Colonic mucosa (tissue), 4 donors: Measurements from ENCODE around the gene SYTL3. TPM values are rescaled to one million over a fixed set of nuclear protein-coding genes. Genes with fewer than 3 reads are reported as not detected.

ENCODE experiments used
- DNase-seq: peaks from one replicate; pipeline ENCODE4 v3.0.0-alpha.2; 2020
- H3K27ac ChIP-seq: fragments of 200-600 bp; one replicate; pipeline ENCODE4 v1.8.0; 2021
- H3K27me3 ChIP-seq: fragments of 200-600 bp; one replicate; pipeline ENCODE4 v1.8.0; 2021
- H3K36me3 ChIP-seq: fragments of 200-600 bp; one replicate; pipeline ENCODE4 v1.8.0; 2021
- H3K4me1 ChIP-seq: fragments of 200-600 bp; one replicate; pipeline ENCODE4 v1.8.0; 2021; ENCODE audit warnings: mild to moderate bottlenecking
- H3K4me3 ChIP-seq: fragments of 200-600 bp; one replicate; pipeline ENCODE4 v1.8.0; 2021
- H3K9ac ChIP-seq, 2 donors: one replicate each; pipeline ENCODE4 v1.7.0; 2013; ENCODE audit warnings: control low read depth in 2 of 2, low read depth in 2 of 2, low read length in 2 of 2
- H3K9me3 ChIP-seq: fragments of 200-600 bp; one replicate; pipeline ENCODE4 v1.8.0; 2021
- intact Hi-C: fragments of 100-400 bp; cut with DNase I; formaldehyde crosslinking; loops from one replicate; pipeline ENCODE4 v1.14.1; 2022
- total RNA-seq, 2 donors: library from RNA; stranded (reverse); fragmentation: NEBNext Ultra II Directional in 1 of 2; extraction: Animal tissue kit (Norgen Biotek cat#: 25700) in 1 of 2; gene quantifications; one replicate each; pipeline ENCODE4 v1.2.1, GENCODE V29; 2021
- TF ChIP-seq, protein P1 (sequence below): fragments of 200-600 bp; IDR thresholded peaks from one replicate; pipeline ENCODE4 v1.8.0; 2022; ENCODE audit warnings: antibody characterized with exemption, mild to moderate bottlenecking
- donor health status: healthy.
- donor health status: DM: no; HTN: no; CAD: no.
- donor health status: DM: no; HTN: no; CAD: no.

Gene SYTL3
- total RNA-seq, 2 donors from 2014 or later: 1.1 to 3.1 TPM

DNA sequence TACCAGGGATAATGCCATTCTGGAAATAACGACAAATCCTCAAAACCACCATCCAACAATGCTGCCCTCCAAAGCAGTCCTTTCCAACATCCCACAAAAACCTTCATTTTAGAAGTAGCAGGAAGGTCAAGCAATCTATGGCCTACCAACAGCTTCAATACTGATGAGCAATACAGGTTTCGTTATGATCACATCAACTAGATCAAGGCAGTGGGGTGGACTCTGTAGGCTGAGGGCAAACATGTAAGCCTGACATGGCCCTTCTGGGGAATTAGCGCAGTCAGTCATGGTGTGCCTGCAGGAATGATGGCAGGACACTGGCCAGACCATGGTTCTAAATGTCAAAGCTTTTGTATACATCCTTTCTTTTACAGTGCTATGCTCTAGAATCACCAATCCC, 127.7 kb downstream of the SYTL3 start:
- H3K27me3 ChIP-seq: no peaks in the 10 kb centered on the region
- peaks cover 19% of the 10 kb centered on the region for H3K4me1 ChIP-seq
- H3K27ac ChIP-seq: peak overlapping the region; percentile 43
- no peak for DNase-seq
- no peak overlapping the region for H3K9ac ChIP-seq
- H3K9me3 ChIP-seq: no peaks in the 10 kb centered on the region
- intact Hi-C loops: no loop called here
- peaks cover 5% of the 10 kb centered on the region for H3K36me3 ChIP-seq
- TF ChIP-seq, protein P1, sequence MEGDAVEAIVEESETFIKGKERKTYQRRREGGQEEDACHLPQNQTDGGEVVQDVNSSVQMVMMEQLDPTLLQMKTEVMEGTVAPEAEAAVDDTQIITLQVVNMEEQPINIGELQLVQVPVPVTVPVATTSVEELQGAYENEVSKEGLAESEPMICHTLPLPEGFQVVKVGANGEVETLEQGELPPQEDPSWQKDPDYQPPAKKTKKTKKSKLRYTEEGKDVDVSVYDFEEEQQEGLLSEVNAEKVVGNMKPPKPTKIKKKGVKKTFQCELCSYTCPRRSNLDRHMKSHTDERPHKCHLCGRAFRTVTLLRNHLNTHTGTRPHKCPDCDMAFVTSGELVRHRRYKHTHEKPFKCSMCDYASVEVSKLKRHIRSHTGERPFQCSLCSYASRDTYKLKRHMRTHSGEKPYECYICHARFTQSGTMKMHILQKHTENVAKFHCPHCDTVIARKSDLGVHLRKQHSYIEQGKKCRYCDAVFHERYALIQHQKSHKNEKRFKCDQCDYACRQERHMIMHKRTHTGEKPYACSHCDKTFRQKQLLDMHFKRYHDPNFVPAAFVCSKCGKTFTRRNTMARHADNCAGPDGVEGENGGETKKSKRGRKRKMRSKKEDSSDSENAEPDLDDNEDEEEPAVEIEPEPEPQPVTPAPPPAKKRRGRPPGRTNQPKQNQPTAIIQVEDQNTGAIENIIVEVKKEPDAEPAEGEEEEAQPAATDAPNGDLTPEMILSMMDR: no peak
- no peak overlapping the region for H3K4me3 ChIP-seq

DNA sequence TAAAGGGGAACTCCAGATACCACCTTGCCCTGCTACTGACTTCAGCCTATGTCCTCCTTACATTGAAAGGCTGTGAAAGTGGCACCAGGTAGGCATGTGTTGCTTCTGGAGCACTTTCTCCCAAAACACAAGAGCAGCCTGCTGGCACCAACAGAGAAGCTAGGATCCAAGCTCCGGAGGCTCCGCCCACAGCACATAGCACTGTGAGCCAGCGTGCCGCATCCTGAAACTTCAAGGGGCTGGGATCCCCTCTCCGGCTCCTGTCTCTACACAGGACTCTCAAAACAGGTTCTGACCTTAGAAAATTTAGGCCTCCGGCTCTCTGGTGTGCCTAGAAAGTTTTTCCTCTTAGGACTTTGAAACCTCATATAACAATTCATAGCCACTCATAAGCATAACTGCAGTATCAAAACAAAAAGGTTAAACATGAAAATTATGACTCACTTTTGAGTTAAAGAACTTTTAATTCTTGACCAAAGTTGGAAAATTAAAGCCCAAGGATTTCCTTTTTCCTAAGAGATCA, 128.2 kb downstream of the SYTL3 start:
- intact Hi-C loops: no loop called here
- Histone ChIP-seq H3K9me3 (no peaks in the 10 kb centered on the region), H3K4me3 (no peak overlapping the region), H3K36me3 (peaks cover 10% of the 10 kb centered on the region), H3K4me1 (peaks cover 23% of the 10 kb centered on the region), H3K9ac (peak overlapping the region in 1 of 2 donors; percentile 35), H3K27me3 (no peaks in the 10 kb centered on the region), H3K27ac (peak overlapping the region; percentile 43)
- no peak for DNase-seq
- TF ChIP-seq, protein P1: no peak

DNA sequence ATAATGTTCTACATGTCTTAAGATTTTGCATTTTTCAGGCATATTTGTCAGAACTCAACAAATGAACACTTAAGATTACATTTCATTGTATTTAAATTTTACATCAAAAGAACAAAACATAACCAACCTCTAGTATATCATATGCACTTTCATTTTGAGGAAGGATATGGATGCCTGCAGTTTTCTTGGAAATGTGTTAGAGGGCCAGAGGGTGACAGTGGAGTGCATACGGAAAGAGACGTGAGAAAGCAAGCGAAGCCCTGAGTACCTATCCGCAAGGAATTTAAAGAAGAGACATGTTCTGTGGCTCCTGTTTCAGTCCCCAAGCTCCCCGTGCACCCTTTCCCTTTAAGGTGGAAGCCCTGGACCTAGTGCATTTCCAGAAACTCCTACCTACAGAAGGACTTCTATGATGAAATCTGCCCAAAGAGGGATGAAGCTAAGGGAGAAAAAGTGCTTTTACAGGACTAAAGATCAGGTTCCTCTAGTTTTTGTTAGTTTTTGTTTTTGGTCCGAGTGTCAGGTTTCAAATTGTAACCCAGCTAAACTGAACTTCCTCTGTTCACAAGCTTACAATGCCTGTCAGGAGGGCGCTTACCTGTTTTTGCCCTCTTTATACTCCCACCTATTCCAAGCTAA, 130.5 kb downstream of the SYTL3 start:
- no peak overlapping the region for H3K4me3 ChIP-seq
- TF ChIP-seq, protein P1: no peak
- no peak for DNase-seq
- no peaks in the 10 kb centered on the region for H3K9me3 ChIP-seq
- intact Hi-C loops: no loop called here
- H3K9ac ChIP-seq: no peak overlapping the region
- no peak overlapping the region for H3K27ac ChIP-seq
- peaks cover 28% of the 10 kb centered on the region for H3K36me3 ChIP-seq
- H3K4me1 ChIP-seq: peaks cover 11% of the 10 kb centered on the region
- H3K27me3 ChIP-seq: no peaks in the 10 kb centered on the region

DNA sequence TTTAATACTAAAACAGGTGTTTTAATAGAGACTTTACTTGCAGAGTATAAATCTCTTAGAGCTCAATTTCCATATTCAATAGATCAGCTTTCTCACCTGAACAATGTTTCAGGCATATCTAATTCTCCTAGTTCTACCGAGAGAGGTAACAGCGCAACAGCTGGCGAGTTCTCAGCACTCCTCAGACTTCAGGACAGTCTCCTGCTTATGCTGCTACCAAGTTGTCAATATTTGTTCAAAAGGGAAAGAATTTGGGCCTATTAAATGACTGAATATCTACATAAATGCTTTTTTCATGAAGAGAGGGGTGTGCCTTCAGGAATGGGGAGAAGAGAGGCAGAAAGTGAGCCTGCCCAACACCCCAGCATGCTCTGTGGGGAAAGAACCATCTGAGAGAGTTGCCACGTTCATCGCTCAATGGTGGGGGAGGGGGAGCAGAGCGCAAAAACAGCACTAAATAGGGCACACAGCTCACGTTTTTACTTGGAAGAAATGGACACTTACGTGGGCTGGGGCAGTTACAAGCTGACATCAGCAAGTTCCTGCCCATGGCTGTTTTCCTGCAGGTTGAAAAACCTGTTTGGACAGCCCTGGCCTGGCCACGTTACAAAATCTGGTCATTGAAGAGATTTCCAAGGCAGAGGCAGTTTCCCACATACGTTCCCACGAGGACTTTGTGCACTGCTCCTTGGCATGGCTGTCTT, 131.3 kb downstream of the SYTL3 start:
- Histone ChIP-seq H3K9ac (peak overlapping the region in 1 of 2 donors; percentile 58), H3K27ac (peak overlapping the region; percentile 38), H3K36me3 (peaks cover 32% of the 10 kb centered on the region), H3K4me1 (peaks cover 11% of the 10 kb centered on the region), H3K27me3 (no peaks in the 10 kb centered on the region), H3K4me3 (no peak overlapping the region), H3K9me3 (no peaks in the 10 kb centered on the region)
- DNase-seq: peak; percentile 66
- TF ChIP-seq, protein P1: no peak
- intact Hi-C loops: no loop called here

DNA sequence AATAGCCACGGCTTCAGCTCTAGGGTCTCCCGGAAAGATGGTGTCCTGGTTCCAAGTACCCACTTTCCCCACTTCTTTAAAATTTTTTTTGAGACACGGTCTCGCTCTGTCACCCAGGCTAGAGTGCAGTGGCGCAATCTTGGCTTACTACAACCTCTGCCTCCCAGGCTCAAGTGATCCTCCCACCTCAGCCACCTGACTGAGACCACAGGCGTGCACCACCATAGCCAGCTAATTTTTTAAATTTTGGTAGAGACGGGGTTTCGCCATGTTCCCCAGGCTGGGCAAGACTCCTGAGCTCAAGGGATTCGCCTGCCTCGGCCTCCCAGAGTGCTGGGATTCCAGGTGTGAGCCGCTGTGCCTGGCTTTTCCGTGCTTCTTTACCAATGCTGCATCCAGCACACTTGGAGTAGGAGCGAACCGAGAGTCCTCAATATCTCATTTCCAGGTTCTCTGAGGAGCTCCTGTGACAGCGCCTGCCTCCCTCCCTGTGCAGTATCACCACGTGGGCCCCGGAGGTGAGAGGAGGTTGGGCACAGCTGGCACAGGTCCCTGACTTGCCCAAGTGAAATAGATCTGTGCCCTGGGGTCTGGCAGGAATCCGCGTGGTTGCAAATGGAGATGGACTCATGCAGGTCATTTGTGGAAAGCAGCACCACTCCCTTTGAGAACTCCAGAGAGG, 132.0 kb downstream of the SYTL3 start:
- intact Hi-C loops: no loop called here
- Histone ChIP-seq H3K4me1 (peaks cover 11% of the 10 kb centered on the region), H3K9ac (peak overlapping the region in 1 of 2 donors; percentile 27), H3K36me3 (peaks cover 32% of the 10 kb centered on the region), H3K4me3 (no peak overlapping the region), H3K27ac (peak overlapping the region; percentile 38), H3K9me3 (no peaks in the 10 kb centered on the region), H3K27me3 (no peaks in the 10 kb centered on the region)
- TF ChIP-seq, protein P1: no peak
- DNase-seq: no peak
